ENCODE data around the gene C15orf39.
"Not testable (repeated sequence)": the region's sequence is repeated elsewhere in the genome, so short reads cannot be mapped to it uniquely, and the experiment has no call there.

The C15orf39 gene

GRCh38 chr15:75232826-75233503 is 31.3 kb downstream of the C15orf39 start:
- DNase-seq: no peak

DNA sequence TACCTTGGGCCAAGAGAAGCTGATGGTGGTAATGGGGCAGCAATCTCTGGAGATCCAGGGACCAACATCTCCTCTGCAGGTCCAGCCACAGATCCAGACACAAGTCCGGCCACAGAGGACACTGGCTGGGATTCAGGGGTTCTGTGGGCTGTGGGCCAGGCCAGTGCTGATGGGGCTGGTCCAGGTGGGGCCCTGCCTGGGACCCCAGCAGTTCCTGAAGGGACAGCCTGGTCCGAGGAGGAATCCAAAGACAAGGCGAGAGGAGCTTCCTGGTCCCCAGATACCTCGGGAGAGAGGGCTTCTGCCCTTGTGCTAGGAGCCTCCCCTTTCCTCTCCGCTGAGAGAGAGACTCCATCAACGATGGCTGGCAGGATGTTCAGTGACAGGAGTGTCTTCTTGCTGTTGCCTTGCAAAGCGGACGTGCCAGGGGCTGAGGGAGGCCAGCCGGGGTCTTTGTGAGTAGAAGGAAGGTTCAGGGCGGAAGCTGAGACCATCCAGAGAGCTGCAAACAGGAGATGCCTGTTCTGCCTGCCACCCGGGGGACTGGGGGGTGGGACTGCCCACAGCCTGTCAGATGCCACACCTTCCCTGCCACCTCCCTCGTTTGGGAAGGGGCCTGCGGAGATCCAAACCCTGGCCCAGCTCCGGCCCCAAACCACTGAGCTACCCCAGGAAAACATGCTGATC is 32.0 kb downstream of the C15orf39 start:
- DNase-seq: no peak

GRCh38 chr15:75234191-75234810 is 32.6 kb downstream of the C15orf39 start:
- DNase-seq: no peak

GRCh38 chr15:75235051-75235673 is 33.5 kb downstream of the C15orf39 start:
- DNase-seq: no peak

- no peak for DNase-seq
Measured at GRCh38 chr15:75235760-75236729, 34.4 kb downstream of the C15orf39 start.

- DNase-seq: no peak
Measured at GRCh38 chr15:75237316-75237982, 35.8 kb downstream of the C15orf39 start.

DNA sequence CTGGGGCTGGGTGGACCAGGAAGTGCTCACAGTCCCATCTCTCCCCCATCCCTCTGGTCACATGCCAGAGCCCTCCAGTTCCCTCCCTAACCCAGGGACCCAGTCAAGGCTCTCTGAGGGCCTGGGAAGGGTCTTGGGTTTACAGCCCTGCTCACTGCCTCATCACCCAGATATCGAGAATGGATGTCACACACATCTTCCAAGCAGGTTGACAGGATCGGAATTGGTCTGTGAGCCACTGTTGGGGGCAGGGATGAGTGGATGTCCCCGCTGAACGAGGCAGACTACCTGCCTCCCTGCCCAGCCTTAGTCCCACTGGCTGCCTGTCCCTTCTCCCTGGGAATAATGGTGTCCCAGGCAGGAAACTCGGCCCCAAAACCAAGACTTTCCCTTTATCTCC is 36.5 kb downstream of the C15orf39 start:
- no peak for DNase-seq

- not testable (repeated sequence) for DNase-seq
Measured at GRCh38 chr15:75245741-75246140, 44.1 kb downstream of the C15orf39 start.

DNA sequence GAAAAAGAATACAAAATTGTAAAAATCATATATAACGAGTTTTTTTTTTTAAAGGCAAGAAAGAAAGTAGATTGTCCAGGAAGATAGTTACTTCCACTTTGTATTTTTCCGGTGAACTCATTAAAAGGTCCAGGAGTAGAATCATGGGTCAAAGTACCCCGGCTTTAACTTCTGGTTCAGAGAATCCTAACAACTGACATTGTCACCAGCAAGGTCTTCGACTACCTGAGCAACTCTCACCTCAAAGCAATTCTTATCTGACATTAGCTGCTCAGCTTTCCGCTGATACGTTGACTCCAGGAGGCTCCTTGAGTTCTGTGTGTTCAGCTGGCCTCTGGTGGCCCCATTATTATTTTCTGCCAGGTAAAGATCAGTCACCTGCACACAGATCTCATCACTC is 47.3 kb downstream of the C15orf39 start:
- DNase-seq: not testable (repeated sequence)

- no peak for DNase-seq
Measured at GRCh38 chr15:75249726-75250125, 48.0 kb downstream of the C15orf39 start.

GRCh38 chr15:75251343-75251742 is 49.7 kb downstream of the C15orf39 start:
- DNase-seq: not testable (repeated sequence)

DNA sequence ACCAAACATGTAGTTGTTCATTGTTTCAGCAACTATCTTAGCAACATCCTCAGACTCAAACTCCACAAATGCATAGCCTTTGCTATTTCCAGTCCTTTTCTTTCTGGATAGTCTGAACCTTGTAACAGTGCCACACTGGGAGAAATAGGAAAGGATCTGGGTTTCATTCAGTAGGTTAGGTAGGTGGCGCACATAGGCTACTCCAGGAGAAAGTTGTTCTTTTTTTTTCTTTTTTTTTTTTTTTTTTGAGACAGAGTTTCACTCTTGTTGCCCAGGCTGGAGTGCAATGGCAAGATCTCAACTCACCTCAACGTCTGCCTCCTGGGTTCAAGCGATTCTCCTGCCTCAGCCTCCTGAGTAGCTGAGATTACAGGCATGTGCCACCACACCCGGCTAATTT is 50.6 kb downstream of the C15orf39 start:
- not testable (repeated sequence) for DNase-seq

DNA sequence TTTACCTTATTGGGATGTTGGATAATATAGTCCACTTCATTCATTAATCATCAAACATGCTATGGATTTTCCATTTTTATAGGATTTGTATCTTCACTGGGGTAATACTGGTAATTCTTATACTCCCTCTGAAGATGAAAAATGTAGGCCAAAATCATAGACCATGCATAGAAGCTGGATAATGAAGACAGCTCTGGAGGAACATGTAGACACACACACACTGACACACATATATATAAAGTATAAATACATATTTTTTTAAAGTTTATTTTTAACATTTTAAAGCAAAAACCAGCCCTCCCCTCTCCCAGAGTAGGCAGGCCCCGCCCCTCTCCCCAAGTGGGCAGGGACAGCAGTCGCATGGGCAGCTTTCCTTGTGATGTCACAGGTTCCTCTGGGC is 56.4 kb downstream of the C15orf39 start, which contains the start of gene GOLGA6C:
GOLGA6C (plus strand) TSS at position 301 of the 400 bp plus-strand sequence. CDS start 265 bp downstream, outside the sequence.
- not testable (repeated sequence) for DNase-seq

GRCh38 chr15:75258620-75259343 is 57.1 kb downstream of the C15orf39 start:
- DNase-seq: not testable (repeated sequence)

GRCh38 chr15:75259873-75260272 is 58.2 kb downstream of the C15orf39 start:
- not testable (repeated sequence) for DNase-seq

All from cerebellar nuclear complex (tissue), 1 donor.